Liver (tissue), 9 donors: ENCODE results near the gene MT1A. TPM values are rescaled to one million over a fixed set of nuclear protein-coding genes. Genes with fewer than 3 reads are reported as not detected.

ENCODE experiments used
- DNase-seq: peaks from one replicate; pipeline ENCODE4 v3.0.0-alpha.2; 2017; ENCODE audit warnings: low spot score
- H3K27ac ChIP-seq, 2 donors: one replicate each; pipeline ENCODE4 v1.7.0; 2013; ENCODE audit warnings: inconsistent platforms in 2 of 2, low read length in 2 of 2, control low read depth in 1 of 2, low read depth in 1 of 2, mild to moderate bottlenecking in 1 of 2
- H3K27me3 ChIP-seq, 4 donors: one replicate each; pipeline versions ENCODE4 v1.6.1 to v1.7.0; 2013; ENCODE audit warnings: low read length in 3 of 4, inconsistent platforms in 1 of 4, mild to moderate bottlenecking in 1 of 4, moderate library complexity in 1 of 4; ENCODE audit not compliant: control insufficient read depth in 4 of 4, insufficient read depth in 4 of 4
- H3K36me3 ChIP-seq, 4 donors: one replicate each; pipeline versions ENCODE4 v1.6.1 to v1.7.0; 2013; ENCODE audit warnings: low read length in 3 of 4, mild to moderate bottlenecking in 3 of 4, low read depth in 1 of 4, moderate library complexity in 1 of 4; ENCODE audit not compliant: control insufficient read depth in 4 of 4, insufficient read depth in 3 of 4
- H3K4me1 ChIP-seq, 4 donors: one replicate each; pipeline versions ENCODE4 v1.6.1 to v1.7.0; 2013; ENCODE audit warnings: low read length in 3 of 4, mild to moderate bottlenecking in 3 of 4, moderate library complexity in 1 of 4; ENCODE audit not compliant: control insufficient read depth in 4 of 4, insufficient read depth in 4 of 4
- H3K4me3 ChIP-seq, 3 donors: one replicate each; pipeline versions ENCODE4 v1.6.1 to v1.7.0; 2013; ENCODE audit warnings: low read length in 3 of 3, control low read depth in 1 of 3, low read depth in 1 of 3, mild to moderate bottlenecking in 1 of 3
- H3K9ac ChIP-seq, 2 donors: one replicate each; pipeline ENCODE4 v1.7.0; 2013; ENCODE audit warnings: low read length in 2 of 2, mild to moderate bottlenecking in 2 of 2, moderate library complexity in 2 of 2, control low read depth in 1 of 2, low read depth in 1 of 2
- H3K9me3 ChIP-seq, 4 donors: one replicate each; pipeline versions ENCODE4 v1.6.1 to v1.7.0; 2013; ENCODE audit warnings: low read length in 3 of 4; ENCODE audit not compliant: control insufficient read depth in 4 of 4
- EGR1 ChIP-seq, 2 donors: IDR thresholded peaks; 2 replicates each; pipeline ENCODE4 v1.6.1; 2016 to 2018; ENCODE audit warnings: antibody characterized with exemption in 2 of 2, low read depth in 2 of 2
- FOXA1 ChIP-seq: IDR thresholded peaks from 2 replicates; pipeline ENCODE4 v1.6.1; 2016; ENCODE audit warnings: antibody characterized with exemption
- FOXA2 ChIP-seq: IDR thresholded peaks from 2 replicates; pipeline ENCODE4 v1.6.1; 2016; ENCODE audit warnings: antibody characterized with exemption
- HNF4A ChIP-seq, 2 donors: conservative IDR thresholded peaks; 2 replicates each; pipeline ENCODE4 v1.6.1; 2016; ENCODE audit warnings: antibody characterized with exemption in 2 of 2, mild to moderate bottlenecking in 2 of 2
- HNF4G ChIP-seq: IDR thresholded peaks from 2 replicates; pipeline ENCODE4 v1.6.1; 2016; ENCODE audit warnings: antibody characterized with exemption
- JUND ChIP-seq, 2 donors: IDR thresholded peaks; 2 replicates each; pipeline ENCODE4 v1.6.1; 2016; ENCODE audit warnings: antibody characterized with exemption in 2 of 2
- NR2F2 ChIP-seq: IDR thresholded peaks from 2 replicates; pipeline ENCODE4 v1.6.1; 2016; ENCODE audit warnings: antibody characterized with exemption
- RAD21 ChIP-seq, 2 donors: IDR thresholded peaks; 2 replicates each; pipeline ENCODE4 v1.6.1; 2016; ENCODE audit warnings: antibody characterized with exemption in 2 of 2, mild to moderate bottlenecking in 2 of 2
- RXRA ChIP-seq, 2 donors: IDR thresholded peaks; 2 replicates each; pipeline ENCODE4 v1.6.1; 2017 to 2018; ENCODE audit warnings: antibody characterized with exemption in 2 of 2, mild to moderate bottlenecking in 1 of 2
- SP1 ChIP-seq: IDR thresholded peaks from 2 replicates; pipeline ENCODE4 v1.6.1; 2018; ENCODE audit warnings: antibody characterized with exemption, mild to moderate bottlenecking
- TAF1 ChIP-seq: conservative IDR thresholded peaks from 2 replicates; pipeline ENCODE4 v1.6.1; 2016; ENCODE audit warnings: antibody characterized with exemption, mild to moderate bottlenecking
- YY1 ChIP-seq: IDR thresholded peaks from 2 replicates; pipeline ENCODE4 v1.6.1; 2016; ENCODE audit warnings: antibody characterized with exemption, mild to moderate bottlenecking
- WGBS: extraction: QIAGEN DNeasy Blood & Tissue Kit; methylation state at CpG from one replicate; pipeline ENCODE4 v1.1.7; 2013; 5-methylcytosine and 5-hydroxymethylcytosine counted together
- polyA plus RNA-seq, 2 donors: library from polyadenylated mRNA; stranded (reverse) in 1 of 2; unstranded in 1 of 2; fragments of 200-250 nt in 1 of 2; fragments of >200 nt in 1 of 2; fragmentation: Nextera tagmentation in 1 of 2; extraction: Ambion mirVana in 1 of 2; gene quantifications; one replicate each; pipeline versions ENCODE4 v1.2.1 to v1.2.3, GENCODE V29; 2013 to 2015
- total RNA-seq, 2 donors: library from RNA; depleted of rRNA; stranded (reverse); fragments of >200 nt; gene quantifications; one replicate each; pipeline ENCODE4 v1.2.3, GENCODE V29; 2014
- TF ChIP-seq, protein P1 (sequence below): IDR thresholded peaks from 2 replicates; pipeline ENCODE4 v1.6.1; 2016; ENCODE audit warnings: antibody characterized with exemption
- TF ChIP-seq, protein P2 (sequence below): IDR thresholded peaks from 2 replicates; pipeline ENCODE4 v1.6.1; 2016; ENCODE audit warnings: antibody characterized with exemption
- TF ChIP-seq, protein P3 (sequence below): IDR thresholded peaks from 2 replicates; pipeline ENCODE4 v1.6.1; 2016; ENCODE audit warnings: antibody characterized with exemption, mild to moderate bottlenecking
- TF ChIP-seq, protein P4 (sequence below): IDR thresholded peaks from 2 replicates; pipeline ENCODE4 v1.6.1; 2016; ENCODE audit warnings: antibody characterized with exemption
- TF ChIP-seq, protein P5 (sequence below): fragments of 150-350 bp; IDR thresholded peaks from 2 replicates; pipeline ENCODE4 v1.5.1; 2017; ENCODE audit warnings: improper control_type of control experiment, low read depth, low read length; ENCODE audit not compliant: missing input control
- donor health status: healthy.
- donor health status: healthy.
- donor health status: healthy.
- donor health status: healthy.
- donor health status: healthy.

MT1A gene
- total and polyA plus RNA-seq, 4 donors, result 10.1 to 511 (median 74.6) TPM

DNA sequence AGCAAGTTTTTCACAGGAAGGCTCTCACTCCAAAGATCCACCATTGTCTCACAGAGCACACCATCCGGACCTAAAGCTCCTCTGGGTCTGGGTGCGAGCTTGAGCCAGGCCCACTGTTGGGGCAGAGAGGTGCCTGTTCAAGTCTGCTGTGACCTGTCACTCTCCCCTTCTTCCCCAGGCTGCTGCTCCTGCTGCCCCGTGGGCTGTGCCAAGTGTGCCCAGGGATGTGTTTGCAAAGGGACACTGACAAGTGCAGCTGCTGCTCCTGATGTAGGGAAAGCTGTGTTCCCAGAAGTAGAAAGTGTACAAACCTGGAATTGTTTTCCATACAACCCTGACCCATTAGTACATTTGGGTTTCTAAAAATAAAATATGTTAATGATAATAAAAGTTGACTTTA is 39.0 kb downstream of the MT1A start:
- Histone ChIP-seq H3K4me3 (no peak overlapping the region), H3K9ac (no peak overlapping the region), H3K27me3 (no peaks in the 10 kb centered on the region), H3K4me1 (peaks cover 2 to 17% (median 10%) of the 10 kb centered on the region in 4 donors), H3K27ac (no peak overlapping the region), H3K36me3 (no peaks in the 10 kb centered on the region), H3K9me3 (no peaks in the 10 kb centered on the region)
- 86% methylated on average over 3 of the region's 3 CpGs for WGBS
- no peak for TF ChIP-seq YY1
- no peak for TF ChIP-seq HNF4G
- TF ChIP-seq, protein P1, sequence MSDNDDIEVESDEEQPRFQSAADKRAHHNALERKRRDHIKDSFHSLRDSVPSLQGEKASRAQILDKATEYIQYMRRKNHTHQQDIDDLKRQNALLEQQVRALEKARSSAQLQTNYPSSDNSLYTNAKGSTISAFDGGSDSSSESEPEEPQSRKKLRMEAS, result no peak
- TF ChIP-seq FOXA1, result no peak
- no peak for TF ChIP-seq NR2F2
- TF ChIP-seq RXRA (IDR thresholded peaks at IDR 0.05), result no peak
- no peak for TF ChIP-seq TAF1
- no peak for TF ChIP-seq HNF4A (conservative IDR thresholded peaks at IDR 0.05)
- TF ChIP-seq, protein P2, sequence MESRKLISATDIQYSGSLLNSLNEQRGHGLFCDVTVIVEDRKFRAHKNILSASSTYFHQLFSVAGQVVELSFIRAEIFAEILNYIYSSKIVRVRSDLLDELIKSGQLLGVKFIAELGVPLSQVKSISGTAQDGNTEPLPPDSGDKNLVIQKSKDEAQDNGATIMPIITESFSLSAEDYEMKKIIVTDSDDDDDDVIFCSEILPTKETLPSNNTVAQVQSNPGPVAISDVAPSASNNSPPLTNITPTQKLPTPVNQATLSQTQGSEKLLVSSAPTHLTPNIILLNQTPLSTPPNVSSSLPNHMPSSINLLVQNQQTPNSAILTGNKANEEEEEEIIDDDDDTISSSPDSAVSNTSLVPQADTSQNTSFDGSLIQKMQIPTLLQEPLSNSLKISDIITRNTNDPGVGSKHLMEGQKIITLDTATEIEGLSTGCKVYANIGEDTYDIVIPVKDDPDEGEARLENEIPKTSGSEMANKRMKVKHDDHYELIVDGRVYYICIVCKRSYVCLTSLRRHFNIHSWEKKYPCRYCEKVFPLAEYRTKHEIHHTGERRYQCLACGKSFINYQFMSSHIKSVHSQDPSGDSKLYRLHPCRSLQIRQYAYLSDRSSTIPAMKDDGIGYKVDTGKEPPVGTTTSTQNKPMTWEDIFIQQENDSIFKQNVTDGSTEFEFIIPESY, result no peak
- no peak for TF ChIP-seq EGR1 (IDR thresholded peaks at IDR 0.05; ENCODE audit: low read depth in 2 of 2)
- no peak for TF ChIP-seq FOXA2
- no peak for TF ChIP-seq JUND (IDR thresholded peaks at IDR 0.05)
- TF ChIP-seq, protein P3, sequence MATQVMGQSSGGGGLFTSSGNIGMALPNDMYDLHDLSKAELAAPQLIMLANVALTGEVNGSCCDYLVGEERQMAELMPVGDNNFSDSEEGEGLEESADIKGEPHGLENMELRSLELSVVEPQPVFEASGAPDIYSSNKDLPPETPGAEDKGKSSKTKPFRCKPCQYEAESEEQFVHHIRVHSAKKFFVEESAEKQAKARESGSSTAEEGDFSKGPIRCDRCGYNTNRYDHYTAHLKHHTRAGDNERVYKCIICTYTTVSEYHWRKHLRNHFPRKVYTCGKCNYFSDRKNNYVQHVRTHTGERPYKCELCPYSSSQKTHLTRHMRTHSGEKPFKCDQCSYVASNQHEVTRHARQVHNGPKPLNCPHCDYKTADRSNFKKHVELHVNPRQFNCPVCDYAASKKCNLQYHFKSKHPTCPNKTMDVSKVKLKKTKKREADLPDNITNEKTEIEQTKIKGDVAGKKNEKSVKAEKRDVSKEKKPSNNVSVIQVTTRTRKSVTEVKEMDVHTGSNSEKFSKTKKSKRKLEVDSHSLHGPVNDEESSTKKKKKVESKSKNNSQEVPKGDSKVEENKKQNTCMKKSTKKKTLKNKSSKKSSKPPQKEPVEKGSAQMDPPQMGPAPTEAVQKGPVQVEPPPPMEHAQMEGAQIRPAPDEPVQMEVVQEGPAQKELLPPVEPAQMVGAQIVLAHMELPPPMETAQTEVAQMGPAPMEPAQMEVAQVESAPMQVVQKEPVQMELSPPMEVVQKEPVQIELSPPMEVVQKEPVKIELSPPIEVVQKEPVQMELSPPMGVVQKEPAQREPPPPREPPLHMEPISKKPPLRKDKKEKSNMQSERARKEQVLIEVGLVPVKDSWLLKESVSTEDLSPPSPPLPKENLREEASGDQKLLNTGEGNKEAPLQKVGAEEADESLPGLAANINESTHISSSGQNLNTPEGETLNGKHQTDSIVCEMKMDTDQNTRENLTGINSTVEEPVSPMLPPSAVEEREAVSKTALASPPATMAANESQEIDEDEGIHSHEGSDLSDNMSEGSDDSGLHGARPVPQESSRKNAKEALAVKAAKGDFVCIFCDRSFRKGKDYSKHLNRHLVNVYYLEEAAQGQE, result no peak
- no peak for TF ChIP-seq SP1
- no peak for TF ChIP-seq RAD21 (IDR thresholded peaks at IDR 0.05)
- TF ChIP-seq, protein P4, sequence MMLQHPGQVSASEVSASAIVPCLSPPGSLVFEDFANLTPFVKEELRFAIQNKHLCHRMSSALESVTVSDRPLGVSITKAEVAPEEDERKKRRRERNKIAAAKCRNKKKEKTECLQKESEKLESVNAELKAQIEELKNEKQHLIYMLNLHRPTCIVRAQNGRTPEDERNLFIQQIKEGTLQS, result no peak
- no peak for DNase-seq

DNA sequence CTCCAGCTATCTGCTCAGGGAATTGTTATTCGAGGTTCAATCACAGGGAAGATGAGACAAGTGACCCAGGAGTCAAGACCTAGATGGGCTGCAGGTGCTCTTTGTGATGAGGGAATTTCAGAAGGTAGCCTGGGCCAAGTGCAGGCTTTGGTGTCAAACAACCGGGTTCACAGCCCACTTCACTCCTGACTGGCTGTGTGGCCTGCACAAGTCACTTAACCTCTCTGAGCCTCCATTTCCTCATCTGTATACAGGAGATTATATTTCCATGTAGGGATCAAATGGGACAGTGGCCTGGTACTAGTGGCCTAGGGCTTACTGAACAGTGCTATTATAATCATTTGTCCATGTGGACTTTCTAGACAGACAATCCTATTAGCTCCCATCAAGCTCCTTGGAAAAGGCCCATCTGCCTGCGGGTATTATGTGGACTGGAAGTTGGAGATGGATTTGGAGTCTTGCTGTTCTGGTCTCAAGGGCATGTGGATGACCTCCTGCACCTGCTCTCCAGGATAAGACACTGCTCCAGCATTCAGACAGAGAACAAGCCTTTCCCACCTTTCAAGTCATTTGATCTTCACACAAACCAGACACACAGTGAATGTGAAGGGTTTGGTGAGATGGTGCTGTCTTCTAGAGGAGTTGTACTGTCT is 40.7 kb downstream of the MT1A start:
- H3K36me3 ChIP-seq, result no peaks in the 10 kb centered on the region
- WGBS, result 96% methylated on average over 3 of the region's 3 CpGs
- TF ChIP-seq HNF4G, result no peak
- TF ChIP-seq, protein P3, result no peak
- TF ChIP-seq, protein P4, result no peak
- TF ChIP-seq FOXA1, result no peak
- no peak for TF ChIP-seq SP1
- TF ChIP-seq TAF1, result no peak
- TF ChIP-seq, protein P5, sequence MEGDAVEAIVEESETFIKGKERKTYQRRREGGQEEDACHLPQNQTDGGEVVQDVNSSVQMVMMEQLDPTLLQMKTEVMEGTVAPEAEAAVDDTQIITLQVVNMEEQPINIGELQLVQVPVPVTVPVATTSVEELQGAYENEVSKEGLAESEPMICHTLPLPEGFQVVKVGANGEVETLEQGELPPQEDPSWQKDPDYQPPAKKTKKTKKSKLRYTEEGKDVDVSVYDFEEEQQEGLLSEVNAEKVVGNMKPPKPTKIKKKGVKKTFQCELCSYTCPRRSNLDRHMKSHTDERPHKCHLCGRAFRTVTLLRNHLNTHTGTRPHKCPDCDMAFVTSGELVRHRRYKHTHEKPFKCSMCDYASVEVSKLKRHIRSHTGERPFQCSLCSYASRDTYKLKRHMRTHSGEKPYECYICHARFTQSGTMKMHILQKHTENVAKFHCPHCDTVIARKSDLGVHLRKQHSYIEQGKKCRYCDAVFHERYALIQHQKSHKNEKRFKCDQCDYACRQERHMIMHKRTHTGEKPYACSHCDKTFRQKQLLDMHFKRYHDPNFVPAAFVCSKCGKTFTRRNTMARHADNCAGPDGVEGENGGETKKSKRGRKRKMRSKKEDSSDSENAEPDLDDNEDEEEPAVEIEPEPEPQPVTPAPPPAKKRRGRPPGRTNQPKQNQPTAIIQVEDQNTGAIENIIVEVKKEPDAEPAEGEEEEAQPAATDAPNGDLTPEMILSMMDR, result no peak
- TF ChIP-seq NR2F2, result no peak
- no peak for TF ChIP-seq RAD21 (IDR thresholded peaks at IDR 0.05)
- no peak for TF ChIP-seq EGR1 (IDR thresholded peaks at IDR 0.05; ENCODE audit: low read depth in 2 of 2)
- no peak overlapping the region for H3K27ac ChIP-seq
- H3K4me3 ChIP-seq, result no peak overlapping the region
- no peak for DNase-seq
- no peak overlapping the region for H3K9ac ChIP-seq
- H3K27me3 ChIP-seq, result no peaks in the 10 kb centered on the region
- no peaks in the 10 kb centered on the region for H3K9me3 ChIP-seq
- H3K4me1 ChIP-seq, result peaks cover 2 to 19% (median 12%) of the 10 kb centered on the region in 4 donors
